GM19438 (cell line): ENCODE results near the gene PCBP4.
A peak's percentile ranks its signal among the peaks of the same experiment; 100 is the strongest.

Source experiments
- ATAC-seq: cut with Tn5 transposase; IDR thresholded peaks from one replicate; pipeline ENCODE4 v1.9.1; 2021; ENCODE audit warnings: low read depth; ENCODE audit not compliant: unreplicated experiment

The PCBP4 gene

DNA sequence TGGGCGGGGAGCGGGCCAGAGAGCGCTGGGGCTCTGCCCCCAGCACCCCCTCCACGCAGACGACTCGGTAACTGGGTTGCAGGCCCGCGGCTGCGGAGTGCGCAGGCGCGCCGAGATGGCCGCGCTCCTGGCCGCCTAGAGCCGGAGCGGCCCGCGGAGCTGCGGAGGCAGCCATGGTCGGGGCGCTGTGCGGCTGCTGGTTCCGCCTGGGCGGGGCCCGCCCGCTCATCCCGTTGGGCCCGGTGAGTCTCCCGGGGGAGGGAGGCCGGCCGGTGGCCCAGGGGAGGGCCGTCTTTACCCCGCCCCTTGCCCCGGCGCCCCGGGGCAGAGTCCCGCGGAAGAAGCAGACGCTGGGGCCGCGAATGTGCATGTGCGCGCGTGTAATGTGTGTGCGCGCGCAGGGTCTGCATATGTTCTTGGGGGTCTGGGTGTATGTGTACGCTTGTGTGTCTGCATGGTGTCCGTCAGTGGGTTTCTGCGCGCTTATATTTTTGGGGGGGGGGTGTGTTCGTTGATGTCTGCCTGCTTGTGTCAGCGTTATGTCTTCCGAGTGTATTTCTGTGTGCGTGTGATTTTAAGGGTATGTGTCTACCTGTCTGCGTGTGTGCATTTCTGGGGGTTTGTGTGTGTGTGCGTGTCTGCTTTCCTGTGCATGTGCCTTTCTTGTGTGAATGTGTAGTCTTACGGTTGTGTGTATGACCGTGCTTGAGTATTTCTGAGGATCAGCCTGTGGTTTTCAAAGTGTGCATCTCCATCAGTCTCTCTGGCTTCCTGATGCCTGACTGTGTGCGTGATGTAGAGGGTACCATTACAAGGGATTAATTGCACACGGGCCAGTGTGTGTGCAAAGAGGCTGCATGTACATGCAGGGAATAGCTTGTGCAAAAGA is 8.0 kb upstream of the PCBP4 start, which contains the start of gene ABHD14A:
Gene ABHD14A, plus strand, starts transcription at position 102 of the 889 bp plus-strand sequence. Its CDS starts 72 bp downstream, at position 174.
- ATAC-seq: no peak

DNA sequence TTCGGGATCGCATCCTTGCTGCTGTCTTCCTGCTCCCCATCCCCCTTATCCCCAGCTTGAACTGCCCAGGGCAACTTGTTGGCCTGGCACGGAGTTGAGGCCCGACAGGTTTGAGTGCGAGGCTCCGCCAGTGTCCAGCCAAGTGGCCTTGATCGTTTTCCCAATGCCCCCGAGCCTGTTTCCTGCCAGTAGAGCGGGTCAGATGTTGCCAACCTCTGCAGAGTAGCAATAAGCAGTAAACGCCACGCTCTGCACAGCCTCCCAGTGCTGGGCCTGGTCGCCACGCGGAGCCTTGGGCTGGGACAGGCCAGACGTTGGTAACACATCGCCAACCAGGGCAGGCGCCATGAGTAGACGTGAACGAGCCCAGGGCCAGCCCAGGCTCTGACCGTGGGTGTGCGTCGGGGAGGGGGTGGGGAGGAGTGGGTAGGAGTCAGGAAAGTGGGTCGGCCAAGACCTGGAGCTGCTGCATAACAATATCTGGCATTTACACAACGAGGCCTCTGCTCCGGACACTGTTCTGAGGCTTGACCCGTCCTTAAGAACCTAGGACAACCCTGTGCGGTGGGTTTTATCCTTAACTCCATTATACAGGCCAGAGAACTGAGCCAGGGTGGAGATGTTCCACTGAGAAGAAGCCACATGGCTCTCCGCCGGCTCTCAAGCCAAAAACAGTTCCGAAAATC is 7.2 kb upstream of the PCBP4 start:
- no peak for ATAC-seq

DNA sequence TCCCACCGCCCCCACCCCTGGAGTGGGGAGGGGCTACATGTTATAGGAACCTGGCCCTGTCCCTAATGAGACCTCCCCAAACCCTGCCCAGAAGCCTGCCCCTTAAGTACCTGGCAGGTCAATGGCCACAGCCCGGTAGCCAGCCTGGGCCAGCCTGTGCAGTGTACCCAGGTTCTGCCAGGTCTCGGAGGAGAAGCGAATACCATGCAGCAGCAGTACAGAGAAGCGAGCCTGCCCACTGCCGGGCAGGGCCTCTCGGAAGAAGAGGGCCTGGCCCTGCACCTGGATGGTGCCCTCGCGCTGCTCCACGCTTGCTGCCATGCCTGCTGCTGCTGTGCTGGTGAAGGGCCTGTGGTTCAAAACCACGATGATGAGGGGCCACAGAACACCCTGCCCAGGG is 4.1 kb upstream of the PCBP4 start:
- no peak for ATAC-seq

DNA sequence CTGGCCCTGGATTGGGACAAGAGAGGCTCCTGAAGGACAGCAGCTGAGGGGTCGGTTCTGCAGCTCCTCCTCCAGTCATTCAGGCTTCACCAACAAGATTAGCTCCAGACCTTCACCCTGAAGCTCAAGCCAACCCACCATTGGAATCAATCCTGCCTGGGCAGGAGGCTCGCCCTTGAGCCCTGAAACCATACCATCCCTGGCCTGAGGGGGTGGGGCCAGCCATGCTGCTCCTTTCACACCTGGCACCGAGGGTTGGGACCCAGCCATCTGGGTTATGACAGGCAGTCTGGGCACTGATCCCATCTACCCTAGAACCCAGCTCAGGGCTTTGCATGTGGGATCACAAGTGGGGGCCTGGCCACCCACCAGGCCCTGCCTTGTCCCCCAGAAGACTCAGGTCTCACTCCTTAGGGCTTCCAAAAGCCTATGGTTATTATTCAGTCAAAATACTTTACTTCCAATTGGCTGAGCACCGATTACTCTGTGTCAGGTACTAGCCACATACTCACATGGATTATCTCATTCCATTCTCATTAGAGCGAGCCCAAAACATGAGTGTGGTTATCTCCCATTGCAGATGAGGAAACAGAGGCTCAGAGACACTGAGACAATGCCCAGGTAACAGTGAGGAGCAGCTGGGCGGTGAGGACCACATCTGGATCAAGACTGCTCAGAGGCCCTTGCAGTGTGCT is 3.5 kb upstream of the PCBP4 start:
- no peak for ATAC-seq

DNA sequence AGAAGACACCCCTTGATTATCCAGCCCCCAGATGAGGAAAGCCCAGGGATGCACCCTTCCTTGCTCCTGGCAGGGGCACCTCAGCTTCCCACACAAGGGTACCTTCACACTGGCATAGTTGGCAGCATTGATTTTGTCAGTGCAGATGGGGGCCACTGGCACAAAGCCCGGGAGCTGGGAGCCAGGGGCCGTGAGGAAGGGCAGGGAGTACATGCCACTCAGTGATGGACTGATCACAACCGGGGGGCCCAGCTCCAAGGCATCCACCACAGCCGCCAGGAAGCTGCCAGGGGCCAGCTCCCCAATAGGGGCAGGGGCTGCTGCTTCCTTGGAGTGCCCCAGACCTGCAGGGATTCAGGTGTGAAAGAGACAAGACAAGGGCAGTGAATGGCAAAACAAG is 2.6 kb upstream of the PCBP4 start:
- no peak for ATAC-seq

DNA sequence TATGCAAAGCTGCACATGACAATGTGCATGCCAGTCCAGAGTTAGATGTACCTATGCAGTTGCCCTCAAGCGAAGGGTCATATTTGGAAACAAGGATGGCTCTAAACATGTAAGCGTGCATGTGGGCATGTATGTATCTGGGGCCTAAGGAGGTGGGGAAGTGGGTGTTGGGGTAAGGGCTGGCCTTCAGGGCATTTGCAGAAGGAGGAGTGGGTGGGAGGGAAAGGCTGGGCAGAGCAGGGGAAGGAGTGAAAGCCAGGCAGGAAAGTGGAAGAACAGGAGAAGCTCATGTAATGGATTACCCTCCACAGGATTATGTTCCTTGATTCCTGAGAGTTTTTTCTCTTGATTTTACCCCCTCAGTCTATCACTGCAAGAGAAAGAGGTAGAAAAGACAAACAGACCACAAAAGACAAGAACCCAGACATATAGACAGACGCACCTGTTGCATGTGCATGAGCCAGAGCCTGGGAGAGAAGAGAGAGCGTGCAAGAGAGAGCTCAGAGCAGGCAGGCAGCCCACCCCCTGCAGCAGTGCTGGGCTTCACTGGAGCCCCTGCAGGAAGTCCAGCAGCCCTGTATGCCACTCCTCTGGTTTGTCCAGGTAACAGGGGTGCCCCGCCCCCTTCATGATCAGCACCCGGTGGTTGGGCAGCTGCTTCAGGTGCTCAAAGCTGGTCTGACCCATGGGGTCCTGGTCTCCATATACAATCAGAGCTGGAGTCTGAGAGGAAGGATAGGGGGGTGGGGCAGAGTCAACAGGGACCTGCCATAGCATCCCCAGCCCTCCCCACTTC is 1.8 kb upstream of the PCBP4 start:
- ATAC-seq: no peak

DNA sequence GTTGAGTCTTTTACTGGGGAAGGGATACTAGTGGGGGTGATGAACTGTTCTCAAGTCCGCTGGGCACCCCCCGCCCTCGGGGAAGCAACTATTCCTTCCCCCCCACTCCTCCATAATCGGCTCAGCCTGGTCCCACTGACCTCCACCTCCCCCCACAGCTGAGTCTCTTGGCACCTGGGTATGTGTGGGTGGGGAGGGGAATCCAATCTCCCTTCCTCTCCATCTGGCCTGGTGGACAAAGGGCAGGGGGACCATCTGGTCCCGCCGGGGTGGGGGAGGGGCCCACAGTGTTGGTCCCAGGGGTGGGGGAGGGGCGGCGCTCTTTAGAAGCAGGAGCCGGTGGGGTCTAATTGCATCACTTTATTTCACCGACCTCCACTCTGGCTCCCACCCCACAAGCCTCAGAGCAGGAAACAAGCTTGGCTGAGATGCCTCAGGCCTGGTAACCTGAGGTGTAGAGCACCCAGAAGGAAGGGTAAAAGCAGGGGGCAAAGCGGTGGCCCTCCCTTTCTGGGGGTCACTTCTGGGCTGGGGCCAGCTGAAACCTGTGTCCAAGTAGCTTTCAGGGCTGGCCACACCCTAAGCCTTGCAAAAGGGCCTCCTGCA is 1.0 kb upstream of the PCBP4 start:
- ATAC-seq: no peak

DNA sequence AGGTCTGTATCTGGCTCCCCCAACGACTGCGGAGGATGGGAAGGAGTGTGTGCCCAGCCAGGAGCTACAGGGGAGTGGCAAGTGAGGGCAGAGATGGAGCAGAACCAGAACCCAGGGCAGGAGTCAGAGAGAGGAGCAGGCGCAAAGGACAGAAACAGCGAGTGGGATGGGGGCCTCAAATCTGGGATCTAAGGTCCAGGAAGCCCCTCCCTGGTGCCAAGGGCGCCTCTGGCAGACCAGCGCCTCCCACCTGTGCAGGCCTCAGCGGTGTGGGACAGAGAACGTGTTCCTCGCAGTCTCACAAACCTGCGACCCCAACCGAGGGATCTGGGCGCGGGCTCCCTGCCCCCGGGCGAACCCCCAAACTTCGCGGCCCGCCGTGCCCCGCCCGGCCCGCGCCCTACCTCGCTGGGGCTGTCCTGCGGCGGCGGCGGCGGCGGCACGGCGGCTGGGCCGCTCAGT is 301 bp downstream of the PCBP4 start:
- ATAC-seq: peak; percentile 31

DNA sequence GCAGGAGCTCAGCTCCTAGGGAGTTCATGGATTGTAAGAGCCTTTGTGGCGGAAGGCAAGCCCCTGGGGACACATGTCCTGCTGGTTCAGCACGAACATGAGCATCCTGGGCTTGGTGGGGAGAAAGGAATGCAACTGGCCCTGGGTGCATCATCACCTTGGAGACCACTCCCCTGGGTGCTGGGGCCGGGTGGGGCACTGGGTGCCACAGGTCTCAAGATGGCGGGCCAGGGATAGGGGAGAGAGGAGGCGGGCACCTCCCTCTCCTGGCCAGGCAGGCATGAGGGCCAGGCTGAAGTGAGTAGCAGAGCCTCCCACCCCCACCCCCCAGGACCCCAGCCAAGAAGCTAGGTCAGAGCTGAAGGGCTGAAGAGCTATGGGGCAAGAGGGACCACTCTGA is 768 bp downstream of the PCBP4 start:
- ATAC-seq: no peak

DNA sequence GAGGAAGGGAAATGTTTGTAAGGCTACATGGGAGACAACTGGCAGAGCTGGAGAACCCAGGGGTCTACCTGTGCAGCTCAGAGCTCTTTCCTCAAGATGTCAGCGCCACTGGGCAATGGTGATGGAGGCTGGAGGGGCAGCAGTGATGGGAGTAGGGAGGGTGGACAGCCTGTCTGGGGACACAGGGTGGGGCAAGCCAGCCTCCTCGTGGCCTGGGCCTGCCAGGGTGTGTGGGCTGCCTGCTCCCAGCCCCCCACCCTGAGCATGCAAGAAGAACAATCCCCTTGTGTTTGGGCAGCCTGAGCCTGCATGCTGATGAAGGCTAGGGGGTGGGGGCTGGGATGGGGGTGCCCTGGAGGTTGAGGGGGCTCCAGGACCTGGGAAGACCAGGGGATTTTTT is 1.2 kb downstream of the PCBP4 start:
- no peak for ATAC-seq

DNA sequence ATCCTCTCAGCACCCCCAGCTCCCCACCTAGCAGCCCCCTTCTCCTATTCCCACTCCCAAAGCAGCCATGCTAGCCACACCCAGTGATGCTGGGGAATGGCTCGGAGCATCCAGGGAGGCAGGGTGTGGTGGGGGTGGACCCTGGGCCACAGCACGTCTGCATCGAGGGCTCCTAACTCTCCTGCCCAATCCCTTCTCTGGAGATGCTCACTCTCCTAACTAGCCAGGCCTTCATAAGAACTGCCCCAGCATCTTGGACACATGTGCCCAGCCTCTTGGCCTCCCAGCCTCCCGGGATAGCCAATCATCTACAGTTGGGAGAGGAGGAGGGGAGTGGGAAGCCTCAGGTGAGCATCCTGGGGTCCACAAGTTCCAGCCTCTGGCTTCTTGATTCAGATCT is 2.7 kb downstream of the PCBP4 start:
- ATAC-seq: no peak

DNA sequence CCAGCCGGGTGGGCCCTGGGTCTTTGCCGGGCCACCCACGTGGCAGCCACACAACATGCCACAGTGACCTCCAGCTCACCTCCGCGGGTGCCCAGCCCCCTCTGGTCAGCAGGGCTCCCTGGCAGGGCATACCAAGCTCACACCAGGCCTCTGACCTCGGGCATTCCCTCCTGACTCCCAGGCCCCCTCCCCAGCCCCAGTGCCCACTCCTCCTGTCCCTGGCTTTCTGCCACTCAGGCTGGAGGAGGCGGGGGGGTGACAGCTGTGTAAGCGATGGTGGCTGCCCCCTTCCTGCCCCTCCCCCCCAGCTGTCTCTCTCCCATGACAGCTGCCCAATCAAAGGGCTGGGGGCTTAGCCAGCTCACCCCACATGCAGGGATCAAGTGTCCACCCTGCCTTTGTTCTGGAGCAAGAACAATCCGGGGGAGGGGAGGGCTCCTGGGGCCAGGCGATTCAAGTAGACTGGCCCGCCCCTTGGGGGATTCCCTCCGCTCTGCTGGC is 3.3 kb downstream of the PCBP4 start:
- no peak for ATAC-seq

DNA sequence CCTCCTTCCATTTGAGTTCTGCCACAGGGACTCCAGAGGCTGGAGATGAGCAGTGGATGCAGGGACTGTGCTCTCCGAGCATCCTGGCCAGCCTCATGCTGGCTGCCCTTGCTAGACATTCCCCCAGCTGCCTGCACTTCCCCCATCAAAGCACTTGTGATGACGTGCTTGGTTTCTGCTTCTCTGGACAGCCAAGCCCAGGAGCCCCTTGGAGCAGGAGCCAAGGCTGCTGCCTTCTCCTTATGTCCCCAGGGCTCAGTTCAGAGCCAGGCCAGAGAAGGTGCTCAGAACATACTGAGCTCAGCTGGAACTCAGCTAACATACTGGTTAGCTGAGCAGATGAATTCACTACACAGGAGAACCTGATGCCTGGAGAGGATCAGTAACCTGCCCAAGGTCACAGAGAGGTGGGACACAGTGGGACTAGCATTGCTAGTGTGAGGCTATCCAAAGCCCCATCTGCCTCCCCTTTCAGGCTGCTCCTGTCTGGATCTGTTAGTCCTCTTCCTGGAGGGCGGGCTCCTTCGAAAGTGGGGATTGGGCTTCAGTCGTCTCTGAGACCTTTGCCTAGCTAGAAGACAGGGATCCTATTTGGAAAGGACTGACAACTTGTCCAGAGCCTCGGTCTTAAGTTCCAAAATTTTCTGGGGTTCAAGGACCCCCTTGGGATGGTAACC is 4.3 kb downstream of the PCBP4 start:
- ATAC-seq: no peak

DNA sequence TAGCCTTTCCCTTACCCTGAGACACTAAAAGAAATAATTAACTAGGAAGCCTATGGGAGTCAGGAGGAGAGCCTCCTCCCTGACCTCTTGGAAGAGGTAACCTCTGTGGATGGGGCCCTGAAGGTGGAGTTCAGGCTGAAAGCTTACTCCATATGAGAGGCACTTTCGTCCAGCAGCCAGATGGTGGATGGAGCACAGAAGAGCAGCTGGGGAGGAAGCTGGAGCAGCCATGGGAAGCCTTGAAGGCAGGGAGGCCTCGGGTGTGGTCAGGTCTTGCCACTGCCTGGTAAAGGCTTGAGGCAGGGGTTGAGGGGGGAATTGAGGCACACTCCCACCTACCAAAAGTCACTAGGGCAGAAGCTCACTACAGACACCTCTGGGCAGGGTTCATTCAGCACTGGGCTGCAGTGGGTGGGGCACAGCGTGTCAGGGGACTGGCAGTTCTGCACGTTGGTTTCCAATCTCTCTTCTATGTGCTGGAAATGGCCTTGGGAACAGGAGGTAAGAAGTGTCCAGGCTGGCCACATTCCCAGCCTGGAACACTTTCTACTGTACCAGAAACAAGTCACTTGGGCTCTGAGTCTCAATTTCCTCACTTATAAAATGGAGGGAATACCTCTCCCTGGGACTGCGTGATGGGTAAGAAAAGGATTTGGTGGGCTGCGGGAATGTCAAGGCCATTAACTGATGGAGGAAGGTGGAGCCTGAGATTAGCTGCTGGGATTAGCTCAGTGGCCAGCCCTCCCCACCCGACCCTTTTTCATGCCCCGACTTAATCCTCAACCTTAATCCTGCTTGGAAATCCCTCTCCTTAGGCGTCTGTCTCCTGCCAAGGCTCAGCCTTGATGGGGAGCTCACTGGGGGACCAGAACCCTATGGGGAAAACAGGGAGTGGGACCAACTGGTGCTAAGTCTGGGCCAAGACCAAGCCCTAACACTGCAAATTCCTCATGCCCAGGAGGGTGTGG is 5.4 kb downstream of the PCBP4 start:
- ATAC-seq: no peak

DNA sequence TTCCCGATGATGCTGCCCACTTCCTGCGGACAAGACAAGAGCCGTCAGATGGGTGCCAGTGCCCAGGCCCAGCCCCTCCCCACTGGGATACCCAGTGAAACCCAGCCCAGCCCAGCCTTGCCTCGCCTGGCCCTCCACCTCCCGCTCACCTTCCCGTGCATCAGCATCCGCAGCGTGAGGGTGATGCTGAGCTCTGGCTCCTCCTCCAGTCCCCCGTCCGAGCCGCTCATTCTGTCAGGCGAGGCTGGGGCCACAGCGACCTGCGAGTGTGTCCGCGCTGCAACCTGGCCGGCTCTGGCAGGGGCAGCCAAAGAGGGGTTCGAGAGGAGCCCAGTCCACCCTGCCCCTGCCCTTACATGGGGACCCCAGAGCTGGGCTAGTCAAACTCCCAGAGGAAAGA is 6.2 kb downstream of the PCBP4 start:
- ATAC-seq: no peak

DNA sequence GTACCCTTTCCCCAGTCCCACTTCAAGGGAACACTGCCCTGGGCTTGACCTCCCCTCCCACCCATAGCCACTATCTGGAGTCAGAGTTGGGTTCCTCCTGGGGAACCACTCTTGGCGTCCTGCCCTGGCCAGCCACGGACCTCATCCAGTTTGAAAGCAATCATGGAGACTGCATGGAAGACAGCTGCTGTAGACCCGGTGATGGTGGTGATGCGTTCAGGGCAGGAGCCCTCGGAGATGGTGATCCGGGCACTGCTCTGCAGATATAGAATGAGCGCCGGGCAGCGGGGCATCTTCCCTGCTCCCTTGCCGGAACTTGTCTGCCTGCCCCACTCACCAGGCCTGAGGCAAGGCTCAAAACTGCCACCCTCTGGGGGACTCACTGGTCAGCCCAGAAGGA is 6.9 kb downstream of the PCBP4 start:
- ATAC-seq: no peak

DNA sequence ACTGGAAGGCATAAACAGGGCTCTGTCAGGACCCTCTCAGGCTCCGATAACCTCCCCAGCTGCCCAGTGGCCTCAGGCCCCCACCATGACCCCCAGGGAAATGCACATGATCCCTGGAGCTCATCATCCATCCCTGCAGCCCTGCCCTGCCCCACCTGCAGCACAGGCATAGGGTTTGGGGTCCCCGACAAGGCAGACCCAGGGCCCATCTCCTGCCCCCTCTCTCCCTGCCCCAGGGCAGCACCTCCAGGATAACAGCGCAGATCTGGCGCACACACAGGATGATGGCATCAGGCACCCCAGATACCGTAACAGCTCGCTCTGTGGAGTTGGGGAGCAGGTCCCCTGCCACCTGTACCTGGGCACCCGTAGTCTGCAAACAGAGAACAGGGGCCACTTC is 7.6 kb downstream of the PCBP4 start:
- ATAC-seq: no peak
